Heart left ventricle (tissue), 16 donors: ENCODE results near the gene PDIA6. TPM values are rescaled to one million over a fixed set of nuclear protein-coding genes. Genes with fewer than 3 reads are reported as not detected.

Experiments
- ATAC-seq, 4 donors: fragments of 200-7000 bp; cut with Tn5 transposase; one replicate each; pipeline ENCODE4 v1.9.1; 2020 to 2022; ENCODE audit warnings: moderate library complexity in 4 of 4, mild to moderate bottlenecking in 3 of 4, moderate number of reproducible peaks in 1 of 4
- DNase-seq, 5 donors: peaks; one replicate each; pipeline ENCODE4 v3.0.0-alpha.2; 2020
- H3K27ac ChIP-seq, 12 donors: fragments of 200-600 bp; sonication (generic) in 4 of 12; one replicate each; pipeline versions ENCODE4 v1.5.0 to v1.8.0; 2016 to 2022; ENCODE audit warnings: mild to moderate bottlenecking in 2 of 12
- H3K27me3 ChIP-seq, 9 donors: fragments of 200-600 bp; sonication (generic) in 2 of 9; one replicate each; pipeline versions ENCODE4 v1.5.1 to v1.8.0; 2016 to 2022; ENCODE audit warnings: mild to moderate bottlenecking in 3 of 9
- H3K36me3 ChIP-seq, 9 donors: fragments of 200-600 bp; sonication (generic) in 2 of 9; one replicate each; pipeline versions ENCODE4 v1.5.0 to v1.8.0; 2018 to 2022; ENCODE audit warnings: mild to moderate bottlenecking in 2 of 9
- H3K4me1 ChIP-seq, 12 donors: fragments of 200-600 bp; sonication (generic) in 4 of 12; one replicate each; pipeline versions ENCODE4 v1.5.0 to v1.8.0; 2016 to 2022; ENCODE audit warnings: mild to moderate bottlenecking in 3 of 12
- H3K4me3 ChIP-seq, 12 donors: fragments of 200-600 bp; sonication (generic) in 4 of 12; one replicate each; pipeline versions ENCODE4 v1.5.0 to v1.8.0; 2017 to 2022; ENCODE audit warnings: mild to moderate bottlenecking in 9 of 12, moderate library complexity in 4 of 12
- H3K9me3 ChIP-seq, 12 donors: fragments of 200-600 bp; sonication (generic) in 4 of 12; one replicate each; pipeline versions ENCODE4 v1.5.0 to v1.8.0; 2016 to 2022; ENCODE audit warnings: mild to moderate bottlenecking in 1 of 12
- CTCF ChIP-seq, 12 donors: fragments of 200-600 bp; sonication (generic) in 4 of 12; IDR thresholded peaks; one replicate each; pipeline versions ENCODE4 v1.5.0 to v1.8.0; 2018 to 2022; ENCODE audit warnings: antibody characterized with exemption in 12 of 12, mild to moderate bottlenecking in 5 of 12
- POLR2A ChIP-seq, 2 donors: fragments of 450-650 bp; IDR thresholded peaks; one replicate each; pipeline ENCODE4 v1.6.1; 2017; ENCODE audit warnings: antibody characterized with exemption in 2 of 2, mild to moderate bottlenecking in 2 of 2, moderate library complexity in 2 of 2
- WGBS, 4 donors: extraction: QIAGEN DNeasy Blood & Tissue Kit in 2 of 4; methylation state at CpG; one replicate each; pipeline versions ENCODE4 v1.1.5 to v1.1.7; 2013 to 2018; 5-methylcytosine and 5-hydroxymethylcytosine counted together
- intact Hi-C, 10 donors: fragments of 100-400 bp; cut with DNase I; formaldehyde crosslinking; loops; one replicate each; pipeline versions ENCODE4 v1.11.1 to v1.14.2; 2022
- polyA plus RNA-seq, 2 donors: library from polyadenylated mRNA; stranded (reverse); fragments of 200-250 nt; gene quantifications; one replicate each; pipeline ENCODE4 v1.2.3, GENCODE V29; 2013
- total RNA-seq, 9 donors: library from RNA; depleted of rRNA in 2 of 9; stranded (reverse); fragments of >200 nt in 2 of 9; fragmentation: NEBNext Ultra II Directional in 3 of 9; extraction: Animal tissue kit (Norgen Biotek cat#: 25700) in 3 of 9; gene quantifications; one replicate each; pipeline versions ENCODE4 v1.1.0 to v1.2.4, GENCODE V29; 2016 to 2023
- donor health status: ischemic (EF 13 %, LVEDD 7.1; RV severe dilation, severe dysfunction).
- donor health status: healthy with polysubstance abuse.
- donor health status: DM: no; HTN: yes; CAD: no.
- donor health status: DM: no; HTN: no; CAD: no.
- donor health status: ischemic (EF 25% LVEDD 6.9; RV normal size, moderate dysfunction).
- donor health status: ischemic (EF 25% LVEDD 5.7; RV mildly dilated, moderate dysfunction).
- donor health status: healthy.
- donor health status: DM: yes; HTN: yes; CAD: no.
- donor health status: ischemic (EF 35%, LVEDD 5.7; RV mildly dilated, moderate dysfunction).
- donor health status: nonischemic (EF 11% LVEDD 7.7; RV severe dilation, severe dysfunction).
- donor health status: DM: yes; HTN: yes; CAD: no.
- donor health status: PGD.
- donor health status: ischemic (EF 29% LVEDD 5.4; RV normal size, mild dysfunction).
- donor health status: nonischemic (EF 23%, LVEDD 6.1; RV moderate dilation, normal function).

PDIA6 gene
- total and polyA plus RNA-seq, 11 donors = 32.0 to 402 (median 110) TPM

GRCh38 chr2:10750610-10751009 is 62.0 kb downstream of the PDIA6 start:
- TF ChIP-seq CTCF (IDR thresholded peaks at IDR 0.05) (no peak), POLR2A (IDR thresholded peaks at IDR 0.05) (no peak)
- H3K27me3 ChIP-seq = peaks cover 0 to 8% (median 0%) of the 10 kb centered on the region in 9 donors
- intact Hi-C loops = no loop called here
- WGBS, 4 donors = 83 to 89% (median 87%) methylated on average over 6 of the region's 6 CpGs
- H3K4me3 ChIP-seq = no peak overlapping the region
- ATAC-seq (no peak), DNase-seq (no peak)
- no peaks in the 10 kb centered on the region for H3K9me3 ChIP-seq
- no peaks in the 10 kb centered on the region for H3K4me1 ChIP-seq
- H3K27ac ChIP-seq = no peak overlapping the region
- H3K36me3 ChIP-seq = no peaks in the 10 kb centered on the region

GRCh38 chr2:10742666-10743065 is 69.9 kb downstream of the PDIA6 start:
- DNase-seq (peak in 1 of 5 donors; percentile 28), ATAC-seq (no peak)
- Histone ChIP-seq H3K4me1 (no peaks in the 10 kb centered on the region), H3K27ac (no peak overlapping the region), H3K4me3 (no peak overlapping the region), H3K27me3 (no peaks in the 10 kb centered on the region), H3K9me3 (no peaks in the 10 kb centered on the region), H3K36me3 (no peaks in the 10 kb centered on the region)
- TF ChIP-seq POLR2A (IDR thresholded peaks at IDR 0.05) = no peak
- TF ChIP-seq CTCF (IDR thresholded peaks at IDR 0.05) = no peak
- intact Hi-C loops = no loop called here
- WGBS, 4 donors = 85 to 94% (median 91%) methylated on average over 11 of the region's 11 CpGs

GRCh38 chr2:10741139-10741538 is 71.4 kb downstream of the PDIA6 start:
- TF ChIP-seq CTCF (IDR thresholded peaks at IDR 0.05) (no peak), POLR2A (IDR thresholded peaks at IDR 0.05) (no peak)
- Histone ChIP-seq H3K27me3 (no peaks in the 10 kb centered on the region), H3K9me3 (no peaks in the 10 kb centered on the region), H3K27ac (no peak overlapping the region), H3K4me3 (no peak overlapping the region), H3K4me1 (no peaks in the 10 kb centered on the region), H3K36me3 (no peaks in the 10 kb centered on the region)
- ATAC-seq = peak in 1 of 4 donors; percentile 38
- no peak for DNase-seq
- intact Hi-C loops = no loop called here
- WGBS, 4 donors = 51 to 75% (median 67%) methylated on average over 2 of the region's 2 CpGs

- TF ChIP-seq CTCF (IDR thresholded peaks at IDR 0.05) = no peak
- no peak for TF ChIP-seq POLR2A (IDR thresholded peaks at IDR 0.05)
- H3K9me3 ChIP-seq = no peaks in the 10 kb centered on the region
- no peaks in the 10 kb centered on the region for H3K27me3 ChIP-seq
- peak in 1 of 5 donors; percentile 13 for DNase-seq
- no peak overlapping the region for H3K27ac ChIP-seq
- no peak for ATAC-seq
- no peaks in the 10 kb centered on the region for H3K36me3 ChIP-seq
- 81 to 86% (median 84%) methylated on average over 3 of the region's 3 CpGs for WGBS, 4 donors
- H3K4me3 ChIP-seq = no peak overlapping the region
- H3K4me1 ChIP-seq = no peaks in the 10 kb centered on the region
- intact Hi-C loops = no loop called here
Observed at GRCh38 chr2:10740226-10740625, 72.4 kb downstream of the PDIA6 start.
